ENCODE results near the gene RIMBP3C. TPM values are rescaled to one million over a fixed set of nuclear protein-coding genes. Genes with fewer than 3 reads are reported as not detected.
"Not testable (repeated sequence)": the region's sequence is repeated elsewhere in the genome, so short reads cannot be mapped to it uniquely, and the experiment has no call there.

Gene RIMBP3C
- polyA plus RNA-seq, 1 of the 3 experiments (the other 2 are of a cell fraction) = 0.02 TPM

GRCh38 chr22:21549558-21549957 lies 1.7 kb downstream of the RIMBP3C start:
- H2AFZ ChIP-seq (ENCODE audit: low read depth); H3K27me3 ChIP-seq (ENCODE audit: insufficient read depth); H3K79me2 ChIP-seq (ENCODE audit: insufficient read depth); DNase-seq; H3K9me3 ChIP-seq; H3K4me3 ChIP-seq (ENCODE audit: low read depth in 2 of 2, low read length in 1 of 2); H3K9me2 ChIP-seq; H3K36me3 ChIP-seq (replicated peaks in 1 of 2; ENCODE audit: control insufficient read depth in 1 of 2, insufficient read depth in 2 of 2, low read length in 1 of 2); H4K20me1 ChIP-seq (ENCODE audit: insufficient read depth); H3K27ac ChIP-seq (ENCODE audit: low read depth in 2 of 2, low read length in 1 of 2); POLR2A ChIA-PET; CTCF ChIA-PET; H3K9ac ChIP-seq; H3F3A ChIP-seq (replicated peaks; ENCODE audit: insufficient read depth); H3K4me1 ChIP-seq (ENCODE audit: control insufficient read depth in 1 of 2, insufficient read depth in 2 of 2, low read depth in 1 of 2, low read length in 1 of 2); H3K4me2 ChIP-seq: not testable (repeated sequence)
- no CpG with 5 or more reads among the region's 38 CpGs for WGBS (ENCODE audit: low lambda C conversion rate)

- CTCF ChIA-PET; H3K4me1 ChIP-seq (ENCODE audit: control insufficient read depth in 1 of 2, insufficient read depth in 2 of 2, low read depth in 1 of 2, low read length in 1 of 2); H3K4me2 ChIP-seq; H3K27ac ChIP-seq (ENCODE audit: low read depth in 2 of 2, low read length in 1 of 2); H3K79me2 ChIP-seq (ENCODE audit: insufficient read depth); H3K4me3 ChIP-seq (ENCODE audit: low read depth in 2 of 2, low read length in 1 of 2); H3K9me3 ChIP-seq; H3F3A ChIP-seq (replicated peaks; ENCODE audit: insufficient read depth); H3K27me3 ChIP-seq (ENCODE audit: insufficient read depth); POLR2A ChIA-PET; H3K36me3 ChIP-seq (replicated peaks in 1 of 2; ENCODE audit: control insufficient read depth in 1 of 2, insufficient read depth in 2 of 2, low read length in 1 of 2); H4K20me1 ChIP-seq (ENCODE audit: insufficient read depth); H2AFZ ChIP-seq (ENCODE audit: low read depth); DNase-seq; H3K9ac ChIP-seq; H3K9me2 ChIP-seq: not testable (repeated sequence)
- 82% methylated on average over 2 of the region's 17 CpGs for WGBS (ENCODE audit: low lambda C conversion rate)
Measured at GRCh38 chr22:21544432-21545322, 6.6 kb downstream of the RIMBP3C start.

- H3K27me3 ChIP-seq (ENCODE audit: insufficient read depth); H3K4me2 ChIP-seq; H3K9ac ChIP-seq; POLR2A ChIA-PET; H3K9me3 ChIP-seq; H3K36me3 ChIP-seq (replicated peaks in 1 of 2; ENCODE audit: control insufficient read depth in 1 of 2, insufficient read depth in 2 of 2, low read length in 1 of 2); H3K4me1 ChIP-seq (ENCODE audit: control insufficient read depth in 1 of 2, insufficient read depth in 2 of 2, low read depth in 1 of 2, low read length in 1 of 2); H3F3A ChIP-seq (replicated peaks; ENCODE audit: insufficient read depth); H3K79me2 ChIP-seq (ENCODE audit: insufficient read depth); H2AFZ ChIP-seq (ENCODE audit: low read depth); DNase-seq; H4K20me1 ChIP-seq (ENCODE audit: insufficient read depth); H3K9me2 ChIP-seq; H3K4me3 ChIP-seq (ENCODE audit: low read depth in 2 of 2, low read length in 1 of 2); CTCF ChIA-PET; H3K27ac ChIP-seq (ENCODE audit: low read depth in 2 of 2, low read length in 1 of 2): not testable (repeated sequence)
- WGBS (ENCODE audit: low lambda C conversion rate) = no CpG with 5 or more reads among the region's 7 CpGs
Measured at GRCh38 chr22:21539862-21540261, 11.4 kb downstream of the RIMBP3C start.

GRCh38 chr22:21532863-21533648 lies 18.2 kb downstream of the RIMBP3C start:
- H3K9me3 ChIP-seq; DNase-seq; H3K4me2 ChIP-seq; H3K9ac ChIP-seq; H3K79me2 ChIP-seq (ENCODE audit: insufficient read depth); H3K27ac ChIP-seq (ENCODE audit: low read depth in 2 of 2, low read length in 1 of 2); H3K27me3 ChIP-seq (ENCODE audit: insufficient read depth); H3K4me1 ChIP-seq (ENCODE audit: control insufficient read depth in 1 of 2, insufficient read depth in 2 of 2, low read depth in 1 of 2, low read length in 1 of 2); H3K36me3 ChIP-seq (replicated peaks in 1 of 2; ENCODE audit: control insufficient read depth in 1 of 2, insufficient read depth in 2 of 2, low read length in 1 of 2); H3K4me3 ChIP-seq (ENCODE audit: low read depth in 2 of 2, low read length in 1 of 2); H3K9me2 ChIP-seq; H2AFZ ChIP-seq (ENCODE audit: low read depth); CTCF ChIA-PET; H3F3A ChIP-seq (replicated peaks; ENCODE audit: insufficient read depth); H4K20me1 ChIP-seq (ENCODE audit: insufficient read depth); POLR2A ChIA-PET: not testable (repeated sequence)
- WGBS (ENCODE audit: low lambda C conversion rate) = no CpG with 5 or more reads among the region's 20 CpGs

GRCh38 chr22:21531525-21531924 lies 19.7 kb downstream of the RIMBP3C start:
- H3K4me1 ChIP-seq (ENCODE audit: control insufficient read depth in 1 of 2, insufficient read depth in 2 of 2, low read depth in 1 of 2, low read length in 1 of 2); H4K20me1 ChIP-seq (ENCODE audit: insufficient read depth); CTCF ChIA-PET; H3K9me2 ChIP-seq; DNase-seq; H3K27ac ChIP-seq (ENCODE audit: low read depth in 2 of 2, low read length in 1 of 2); H3F3A ChIP-seq (replicated peaks; ENCODE audit: insufficient read depth); H3K36me3 ChIP-seq (replicated peaks in 1 of 2; ENCODE audit: control insufficient read depth in 1 of 2, insufficient read depth in 2 of 2, low read length in 1 of 2); H2AFZ ChIP-seq (ENCODE audit: low read depth); POLR2A ChIA-PET; H3K79me2 ChIP-seq (ENCODE audit: insufficient read depth); H3K4me2 ChIP-seq; H3K9me3 ChIP-seq; H3K9ac ChIP-seq; H3K4me3 ChIP-seq (ENCODE audit: low read depth in 2 of 2, low read length in 1 of 2); H3K27me3 ChIP-seq (ENCODE audit: insufficient read depth): not testable (repeated sequence)
- WGBS (ENCODE audit: low lambda C conversion rate) = no CpG with 5 or more reads among the region's 5 CpGs

GRCh38 chr22:21526705-21527500 lies 24.4 kb downstream of the RIMBP3C start:
- H3F3A ChIP-seq (replicated peaks; ENCODE audit: insufficient read depth); H3K79me2 ChIP-seq (ENCODE audit: insufficient read depth); H3K4me2 ChIP-seq; H3K9me3 ChIP-seq; H3K4me3 ChIP-seq (ENCODE audit: low read depth in 2 of 2, low read length in 1 of 2); H3K9ac ChIP-seq; H3K9me2 ChIP-seq; H3K27me3 ChIP-seq (ENCODE audit: insufficient read depth); H3K36me3 ChIP-seq (replicated peaks in 1 of 2; ENCODE audit: control insufficient read depth in 1 of 2, insufficient read depth in 2 of 2, low read length in 1 of 2); H3K27ac ChIP-seq (ENCODE audit: low read depth in 2 of 2, low read length in 1 of 2); H2AFZ ChIP-seq (ENCODE audit: low read depth); H4K20me1 ChIP-seq (ENCODE audit: insufficient read depth); DNase-seq; POLR2A ChIA-PET; H3K4me1 ChIP-seq (ENCODE audit: control insufficient read depth in 1 of 2, insufficient read depth in 2 of 2, low read depth in 1 of 2, low read length in 1 of 2); CTCF ChIA-PET: not testable (repeated sequence)
- no CpG with 5 or more reads among the region's 6 CpGs for WGBS (ENCODE audit: low lambda C conversion rate)
